ENCODE data around the gene RAX2. TPM values are rescaled to one million over a fixed set of nuclear protein-coding genes. Genes with fewer than 3 reads are reported as not detected.

The RAX2 gene
- polyA plus RNA-seq, 1 of the 3 experiments (the other 2 are of a cell fraction): not detected

GRCh38 chr19:3733549-3734309, 38.3 kb downstream of the RAX2 start:
- CTCF ChIA-PET: interaction anchor here (1.5 kb wide), 1 partner anchor 12 kb away, joined by 3 read pairs; no protein-coding TSS in a partner anchor
- Histone ChIP-seq H2AFZ (ENCODE audit: low read depth) (no peak overlapping the region), H3K9ac (no peak overlapping the region), H3K9me2 (no peaks in the 10 kb centered on the region), H3K4me2 (no peak overlapping the region), H3K27me3 (ENCODE audit: insufficient read depth) (peaks cover 42% of the 10 kb centered on the region), H3K79me2 (ENCODE audit: insufficient read depth) (no peaks in the 10 kb centered on the region), H3K9me3 (no peaks in the 10 kb centered on the region), H3F3A (replicated peaks; ENCODE audit: insufficient read depth) (no peaks in the 10 kb centered on the region), H3K4me1 (ENCODE audit: control insufficient read depth in 1 of 2, insufficient read depth in 2 of 2, low read depth in 1 of 2, low read length in 1 of 2) (no peaks in the 10 kb centered on the region), H3K36me3 (replicated peaks in 1 of 2; ENCODE audit: control insufficient read depth in 1 of 2, insufficient read depth in 2 of 2, low read length in 1 of 2) (no peaks in the 10 kb centered on the region), H4K20me1 (ENCODE audit: insufficient read depth) (no peaks in the 10 kb centered on the region), H3K4me3 (ENCODE audit: low read depth in 2 of 2, low read length in 1 of 2) (no peak overlapping the region), H3K27ac (ENCODE audit: low read depth in 2 of 2, low read length in 1 of 2) (no peak overlapping the region)
- WGBS (ENCODE audit: low lambda C conversion rate): 13% methylated on average over 10 of the region's 20 CpGs
- DNase-seq: no peak
- POLR2A ChIA-PET: no interaction called here
- TF ChIP-seq MEF2A (IDR thresholded peaks at IDR 0.05; ENCODE audit: borderline replicate concordance, low read depth) (no peak), RFX5 (IDR thresholded peaks at IDR 0.05; ENCODE audit: low read length) (no peak), USF2 (IDR thresholded peaks at IDR 0.05; ENCODE audit: borderline replicate concordance, low read depth, low read length) (no peak), ELF1 (IDR thresholded peaks at IDR 0.05) (no peak), RCOR1 (IDR thresholded peaks at IDR 0.05; ENCODE audit: low read length) (no peak), FOXM1 (IDR thresholded peaks at IDR 0.05; ENCODE audit: low read depth) (no peak), POLR2AphosphoS5 (IDR thresholded peaks at IDR 0.05; ENCODE audit: low read depth, low read length) (no peak), TCF12 (IDR thresholded peaks at IDR 0.05) (no peak), TAF1 (IDR thresholded peaks at IDR 0.05; ENCODE audit: borderline replicate concordance, low read depth, low read length) (no peak), JUND (IDR thresholded peaks at IDR 0.05) (no peak), GABPA (IDR thresholded peaks at IDR 0.05; ENCODE audit: low read depth) (no peak)
- TF ChIP-seq, protein P1, sequence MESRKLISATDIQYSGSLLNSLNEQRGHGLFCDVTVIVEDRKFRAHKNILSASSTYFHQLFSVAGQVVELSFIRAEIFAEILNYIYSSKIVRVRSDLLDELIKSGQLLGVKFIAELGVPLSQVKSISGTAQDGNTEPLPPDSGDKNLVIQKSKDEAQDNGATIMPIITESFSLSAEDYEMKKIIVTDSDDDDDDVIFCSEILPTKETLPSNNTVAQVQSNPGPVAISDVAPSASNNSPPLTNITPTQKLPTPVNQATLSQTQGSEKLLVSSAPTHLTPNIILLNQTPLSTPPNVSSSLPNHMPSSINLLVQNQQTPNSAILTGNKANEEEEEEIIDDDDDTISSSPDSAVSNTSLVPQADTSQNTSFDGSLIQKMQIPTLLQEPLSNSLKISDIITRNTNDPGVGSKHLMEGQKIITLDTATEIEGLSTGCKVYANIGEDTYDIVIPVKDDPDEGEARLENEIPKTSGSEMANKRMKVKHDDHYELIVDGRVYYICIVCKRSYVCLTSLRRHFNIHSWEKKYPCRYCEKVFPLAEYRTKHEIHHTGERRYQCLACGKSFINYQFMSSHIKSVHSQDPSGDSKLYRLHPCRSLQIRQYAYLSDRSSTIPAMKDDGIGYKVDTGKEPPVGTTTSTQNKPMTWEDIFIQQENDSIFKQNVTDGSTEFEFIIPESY (IDR thresholded peaks at IDR 0.05; ENCODE audit: borderline replicate concordance, low read depth): no peak

- no peak overlapping the region for H3K4me3 ChIP-seq (ENCODE audit: low read depth in 2 of 2, low read length in 1 of 2)
- no peaks in the 10 kb centered on the region for H3K9me3 ChIP-seq
- H2AFZ ChIP-seq (ENCODE audit: low read depth): no peak overlapping the region
- peaks cover 42% of the 10 kb centered on the region for H3K27me3 ChIP-seq (ENCODE audit: insufficient read depth)
- H3F3A ChIP-seq (replicated peaks; ENCODE audit: insufficient read depth): no peaks in the 10 kb centered on the region
- CTCF ChIA-PET: no interaction called here
- no peaks in the 10 kb centered on the region for H3K9me2 ChIP-seq
- H3K9ac ChIP-seq: no peak overlapping the region
- TF ChIP-seq NRF1 (IDR thresholded peaks at IDR 0.05; ENCODE audit: low read depth, low read length) (no peak), RXRA (IDR thresholded peaks at IDR 0.05; ENCODE audit: borderline replicate concordance, low read depth) (no peak), IRF3 (IDR thresholded peaks at IDR 0.05; ENCODE audit: low read depth, low read length) (no peak), YY1 (IDR thresholded peaks at IDR 0.05; ENCODE audit: low read depth) (no peak), EP300 (IDR thresholded peaks at IDR 0.05; ENCODE audit: borderline replicate concordance in 1 of 2, low read depth in 1 of 2, low read length in 1 of 2) (no peak), SMC3 (IDR thresholded peaks at IDR 0.05; ENCODE audit: low read depth, low read length) (no peak), USF1 (IDR thresholded peaks at IDR 0.05; ENCODE audit: borderline replicate concordance, low read depth) (no peak), NFIC (IDR thresholded peaks at IDR 0.05; ENCODE audit: borderline replicate concordance) (no peak), RAD21 (IDR thresholded peaks at IDR 0.05; ENCODE audit: low read length) (no peak), TCF12 (IDR thresholded peaks at IDR 0.05) (no peak)
- no peaks in the 10 kb centered on the region for H3K36me3 ChIP-seq (replicated peaks in 1 of 2; ENCODE audit: control insufficient read depth in 1 of 2, insufficient read depth in 2 of 2, low read length in 1 of 2)
- H3K4me1 ChIP-seq (ENCODE audit: control insufficient read depth in 1 of 2, insufficient read depth in 2 of 2, low read depth in 1 of 2, low read length in 1 of 2): no peaks in the 10 kb centered on the region
- 43% methylated on average over 1 of the region's 1 CpG for WGBS (ENCODE audit: low lambda C conversion rate)
- no peak overlapping the region for H3K4me2 ChIP-seq
- no peak for DNase-seq
- POLR2A ChIA-PET: no interaction called here
- no peaks in the 10 kb centered on the region for H3K79me2 ChIP-seq (ENCODE audit: insufficient read depth)
- H4K20me1 ChIP-seq (ENCODE audit: insufficient read depth): no peaks in the 10 kb centered on the region
- no peak overlapping the region for H3K27ac ChIP-seq (ENCODE audit: low read depth in 2 of 2, low read length in 1 of 2)
Measured at GRCh38 chr19:3732108-3732507, 39.9 kb downstream of the RAX2 start.
